Measurements from ENCODE around the gene GTF2A1L. TPM values are rescaled to one million over a fixed set of nuclear protein-coding genes. Genes with fewer than 3 reads are reported as not detected.

GTF2A1L gene
- total and polyA plus RNA-seq, 2 donors (not counting 3 experiments of a cell fraction or from before 2014, with no cell fraction given): 0.46 TPM; not detected in 1

- Histone ChIP-seq H3K4me1 (ENCODE audit: control insufficient read depth, extremely low read depth, insufficient read depth, low read length) (no peaks in the 10 kb centered on the region), H3K79me2 (ENCODE audit: control insufficient read depth, insufficient read depth, low read length) (no peaks in the 10 kb centered on the region), H3K9me1 (replicated peaks; ENCODE audit: control insufficient read depth, extremely low read depth, insufficient read depth, low read length) (no peaks in the 10 kb centered on the region), H3K4me2 (ENCODE audit: insufficient read depth, low read length) (no peak overlapping the region), H4K20me1 (replicated peaks; ENCODE audit: control insufficient read depth, extremely low read depth, insufficient read depth, low read length) (no peaks in the 10 kb centered on the region), H3K36me3 (ENCODE audit: control insufficient read depth in 2 of 2, extremely low read depth in 1 of 2, insufficient read depth in 2 of 2, low read length in 2 of 2) (no peaks in the 10 kb centered on the region), H3K9ac (replicated peaks; ENCODE audit: extremely low read depth, insufficient read depth, low read length) (no peak overlapping the region), H3K27me3 (ENCODE audit: control insufficient read depth in 2 of 2, insufficient read depth in 2 of 2, low read length in 2 of 2) (no peaks in the 10 kb centered on the region), H3K4me3 (replicated peaks in 1 of 3; ENCODE audit: insufficient read depth in 1 of 3, low read depth in 1 of 3, low read length in 3 of 3) (no peak overlapping the region), H2AFZ (ENCODE audit: low read depth, low read length) (no peak overlapping the region), H3K27ac (ENCODE audit: insufficient read depth, low read depth, low read length) (no peak overlapping the region), H3K9me3 (replicated peaks; ENCODE audit: control insufficient read depth, insufficient read depth, low read length) (no peaks in the 10 kb centered on the region)
- BruUV-seq (replicated peaks): no TSS peak
- intact Hi-C loops (cut with micrococcal nuclease): no loop called here
- POLR2A ChIA-PET: no interaction called here
- FAIRE-seq (no peak), DNase-seq (ENCODE audit: low read depth, low spot score) (no peak)
- CTCF ChIA-PET: no interaction called here
- dilution Hi-C loops (cut with MboI; ENCODE audit: extremely low pct_ligation_motif_present, low sequenced_read_pairs): no loop called here
- TF ChIP-seq EZH2 (IDR thresholded peaks at IDR 0.05; ENCODE audit: borderline replicate concordance, low read depth, low read length, severe bottlenecking) (no peak), MYC (IDR thresholded peaks at IDR 0.05; ENCODE audit: low read depth, low read length) (no peak), CTCF (IDR thresholded peaks at IDR 0.05; ENCODE audit: extremely low read depth in 1 of 2, insufficient read depth in 1 of 2, low read depth in 1 of 2, low read length in 2 of 2) (no peak), MAX (IDR thresholded peaks at IDR 0.05; ENCODE audit: insufficient read depth, insufficient read length) (no peak), JUN (IDR thresholded peaks at IDR 0.05; ENCODE audit: borderline replicate concordance, insufficient read depth, insufficient read length, low read depth) (no peak)
Observed at GRCh38 chr2:48685126-48685525, 67.5 kb downstream of the GTF2A1L start.
